PC-9 (cell line): ENCODE results near the gene GAD1. TPM values are rescaled to one million over a fixed set of nuclear protein-coding genes. Genes with fewer than 3 reads are reported as not detected.

ENCODE experiments used
- BruUV-seq: library from RNA; stranded (reverse); fragments of 400-500 nt; replicated peaks from 2 replicates; lab custom pipeline; 2021; lab: Mats Ljungman, UMichigan
- CTCF ChIA-PET: fragments of 300-600 bp; sonication (Branson Sonifier 250); formaldehyde crosslinking; loops from one replicate; lab custom pipeline; 2022; ENCODE audit warnings: antibody characterized with exemption; lab: Charles Lee
- POLR2A ChIA-PET: fragments of 300-600 bp; sonication (Branson Sonifier 250); formaldehyde crosslinking; loops from one replicate; lab custom pipeline; 2022; ENCODE audit warnings: antibody characterized with exemption; ENCODE audit not compliant: unreplicated experiment; lab: Charles Lee
- DNase-seq, 2 experiments: peaks; one replicate each; pipeline versions ENCODE4 v3.0.0 to v3.0.0-alpha.2; 2015 to 2022; ENCODE audit warnings: mixed read lengths in 1 of 2
- H2AFZ ChIP-seq: fragments of 200-600 bp; sonication (generic); 2 replicates; pipeline ENCODE4 v1.8.1; 2017; ENCODE audit warnings: antibody characterized with exemption
- H3F3A ChIP-seq: fragments of 200-600 bp; sonication (generic); 2 replicates; pipeline ENCODE4 v1.8.1; 2017; ENCODE audit warnings: antibody characterized with exemption, mild to moderate bottlenecking, low read depth; ENCODE audit not compliant: insufficient read depth
- H3K27ac ChIP-seq: fragments of 200-600 bp; sonication (generic); 2 replicates; pipeline ENCODE4 v1.6.1; 2016; ENCODE audit warnings: mixed run types
- H3K27me3 ChIP-seq: fragments of 200-600 bp; sonication (generic); 2 replicates; pipeline ENCODE4 v1.6.1; 2016; ENCODE audit warnings: low read depth, mixed run types; ENCODE audit not compliant: insufficient read depth
- H3K36me3 ChIP-seq: fragments of 200-600 bp; sonication (generic); 2 replicates; pipeline ENCODE4 v1.6.1; 2016; ENCODE audit warnings: low read depth, mixed run types
- H3K4me1 ChIP-seq: fragments of 200-600 bp; sonication (generic); replicated peaks from 2 replicates; pipeline ENCODE4 v1.6.1; 2016; ENCODE audit warnings: mixed run types; ENCODE audit not compliant: insufficient read depth
- H3K4me2 ChIP-seq: fragments of 200-600 bp; sonication (generic); 2 replicates; pipeline ENCODE4 v1.6.1; 2017; ENCODE audit warnings: mixed run types
- H3K4me3 ChIP-seq: fragments of 200-600 bp; sonication (generic); 2 replicates; pipeline ENCODE4 v1.6.1; 2016; ENCODE audit warnings: mixed run types
- H3K79me2 ChIP-seq: fragments of 200-600 bp; sonication (generic); 2 replicates; pipeline ENCODE4 v1.6.1; 2017; ENCODE audit warnings: low read depth, mixed run types
- H3K9me2 ChIP-seq: fragments of 200-600 bp; sonication (generic); 2 replicates; pipeline ENCODE4 v1.8.1; 2017; ENCODE audit warnings: mild to moderate bottlenecking; ENCODE audit not compliant: insufficient read depth
- H3K9me3 ChIP-seq: fragments of 200-600 bp; sonication (generic); 2 replicates; pipeline ENCODE4 v1.8.1; 2016; ENCODE audit warnings: low read depth; ENCODE audit not compliant: insufficient read depth
- H4K20me1 ChIP-seq: fragments of 200-600 bp; sonication (generic); 2 replicates; pipeline ENCODE4 v1.8.1; 2017; ENCODE audit not compliant: insufficient read depth
- EZH2 ChIP-seq: fragments of 200-600 bp; sonication (generic); IDR thresholded peaks from 2 replicates; pipeline ENCODE4 v1.8.0; 2017; ENCODE audit warnings: antibody characterized with exemption, low read depth
- intact Hi-C: fragments of 100-400 bp; cut with micrococcal nuclease; formaldehyde crosslinking; loops from one replicate; pipeline ENCODE4 v1.10.0; 2022; ENCODE audit not compliant: unreplicated experiment
- total RNA-seq: library from RNA; stranded (reverse); gene quantifications from 2 replicates; pipeline ENCODE4 v1.2.3, GENCODE V29; 2021
- TF ChIP-seq, protein P1 (sequence below): fragments of 200-600 bp; sonication (generic); conservative IDR thresholded peaks from 2 replicates; pipeline ENCODE4 v1.6.1; 2017; ENCODE audit warnings: mixed run types, antibody characterized with exemption, mild to moderate bottlenecking, moderate library complexity

The GAD1 gene
- total RNA-seq, 1 experiment from 2014 or later = 3.5 TPM

DNA sequence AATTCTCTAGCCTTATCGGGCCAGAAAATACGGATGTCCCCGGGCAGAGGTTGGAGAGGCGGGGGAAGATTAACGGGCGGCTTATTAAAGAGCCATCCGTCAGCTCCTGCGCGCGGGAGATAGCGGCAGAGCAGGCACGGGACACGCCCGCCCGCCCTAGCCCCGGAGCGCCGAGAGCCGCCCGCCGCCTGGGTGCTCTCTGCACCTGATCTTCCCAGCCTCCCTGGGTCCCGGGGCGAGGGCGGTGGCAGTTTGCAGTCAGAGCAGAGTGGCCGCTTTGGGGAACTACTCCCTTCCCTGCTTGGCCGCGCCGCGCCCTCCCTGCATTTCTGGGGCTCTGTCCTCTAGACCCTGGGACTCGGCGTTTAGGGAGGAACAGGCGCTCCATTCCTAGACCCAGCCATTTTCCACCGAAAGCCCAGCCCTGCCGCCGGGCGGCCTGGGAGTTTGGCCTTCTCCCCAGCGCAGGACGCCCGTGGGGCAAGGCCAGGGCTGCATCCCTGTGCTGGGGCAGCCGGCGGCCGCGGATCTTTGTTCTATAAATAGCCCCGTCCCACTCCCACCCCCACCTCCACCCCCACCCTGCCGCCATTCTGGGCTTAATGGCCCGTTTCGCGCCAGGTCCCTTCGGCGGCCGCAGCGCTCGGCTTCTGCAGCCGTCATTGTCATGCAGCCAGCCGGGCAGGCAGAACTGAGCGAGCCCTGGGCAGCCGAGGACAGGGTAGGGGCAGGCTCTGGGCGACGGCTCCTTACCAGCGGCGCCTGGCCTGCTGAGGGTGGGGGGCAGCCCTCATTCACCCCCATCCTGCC lies 6.6 kb downstream of the GAD1 start:
- TF ChIP-seq EZH2 = no peak
- TF ChIP-seq, protein P1, sequence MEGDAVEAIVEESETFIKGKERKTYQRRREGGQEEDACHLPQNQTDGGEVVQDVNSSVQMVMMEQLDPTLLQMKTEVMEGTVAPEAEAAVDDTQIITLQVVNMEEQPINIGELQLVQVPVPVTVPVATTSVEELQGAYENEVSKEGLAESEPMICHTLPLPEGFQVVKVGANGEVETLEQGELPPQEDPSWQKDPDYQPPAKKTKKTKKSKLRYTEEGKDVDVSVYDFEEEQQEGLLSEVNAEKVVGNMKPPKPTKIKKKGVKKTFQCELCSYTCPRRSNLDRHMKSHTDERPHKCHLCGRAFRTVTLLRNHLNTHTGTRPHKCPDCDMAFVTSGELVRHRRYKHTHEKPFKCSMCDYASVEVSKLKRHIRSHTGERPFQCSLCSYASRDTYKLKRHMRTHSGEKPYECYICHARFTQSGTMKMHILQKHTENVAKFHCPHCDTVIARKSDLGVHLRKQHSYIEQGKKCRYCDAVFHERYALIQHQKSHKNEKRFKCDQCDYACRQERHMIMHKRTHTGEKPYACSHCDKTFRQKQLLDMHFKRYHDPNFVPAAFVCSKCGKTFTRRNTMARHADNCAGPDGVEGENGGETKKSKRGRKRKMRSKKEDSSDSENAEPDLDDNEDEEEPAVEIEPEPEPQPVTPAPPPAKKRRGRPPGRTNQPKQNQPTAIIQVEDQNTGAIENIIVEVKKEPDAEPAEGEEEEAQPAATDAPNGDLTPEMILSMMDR = no peak
- no peak overlapping the region for H2AFZ ChIP-seq
- no peak overlapping the region for H3K27ac ChIP-seq
- CTCF ChIA-PET = no interaction called here
- no peaks in the 10 kb centered on the region for H3K4me1 ChIP-seq
- H3F3A ChIP-seq = no peaks in the 10 kb centered on the region
- no TSS peak for BruUV-seq
- no peaks in the 10 kb centered on the region for H3K27me3 ChIP-seq
- DNase-seq = no peak
- no peaks in the 10 kb centered on the region for H3K9me2 ChIP-seq
- no peaks in the 10 kb centered on the region for H3K79me2 ChIP-seq
- intact Hi-C loops = no loop called here
- H3K4me2 ChIP-seq = no peak overlapping the region
- H3K4me3 ChIP-seq = no peak overlapping the region
- H3K9me3 ChIP-seq = no peaks in the 10 kb centered on the region
- POLR2A ChIA-PET = no interaction called here
- no peaks in the 10 kb centered on the region for H4K20me1 ChIP-seq
- H3K36me3 ChIP-seq = no peaks in the 10 kb centered on the region

GRCh38 chr2:170823898-170824215 lies 7.2 kb downstream of the GAD1 start:
- intact Hi-C loops = no loop called here
- ChIA-PET CTCF (no interaction called here), POLR2A (no interaction called here)
- BruUV-seq = no TSS peak
- no peaks in the 10 kb centered on the region for H3K9me3 ChIP-seq
- H3K4me2 ChIP-seq = no peak overlapping the region
- H3K9me2 ChIP-seq = no peaks in the 10 kb centered on the region
- no peak overlapping the region for H3K27ac ChIP-seq
- TF ChIP-seq EZH2 = no peak
- TF ChIP-seq, protein P1 = no peak
- no peaks in the 10 kb centered on the region for H3K36me3 ChIP-seq
- no peaks in the 10 kb centered on the region for H3K27me3 ChIP-seq
- H4K20me1 ChIP-seq = no peaks in the 10 kb centered on the region
- no peak overlapping the region for H3K4me3 ChIP-seq
- H3F3A ChIP-seq = no peaks in the 10 kb centered on the region
- no peaks in the 10 kb centered on the region for H3K4me1 ChIP-seq
- no peak overlapping the region for H2AFZ ChIP-seq
- no peaks in the 10 kb centered on the region for H3K79me2 ChIP-seq
- no peak for DNase-seq

- no TSS peak for BruUV-seq
- intact Hi-C loops = no loop called here
- no peak overlapping the region for H3K4me3 ChIP-seq
- no peaks in the 10 kb centered on the region for H3K4me1 ChIP-seq
- no peaks in the 10 kb centered on the region for H3K79me2 ChIP-seq
- H4K20me1 ChIP-seq = no peaks in the 10 kb centered on the region
- TF ChIP-seq EZH2 = no peak
- TF ChIP-seq, protein P1 = no peak
- H3K36me3 ChIP-seq = no peaks in the 10 kb centered on the region
- H3F3A ChIP-seq = no peaks in the 10 kb centered on the region
- no peak overlapping the region for H2AFZ ChIP-seq
- 0 out of 2 replicates have a peak, but pooled peaks cover under 1% of the 10 kb centered on the region for H3K27me3 ChIP-seq
- H3K9me3 ChIP-seq = no peaks in the 10 kb centered on the region
- no peak overlapping the region for H3K27ac ChIP-seq
- CTCF ChIA-PET = no interaction called here
- no peak for DNase-seq
- H3K9me2 ChIP-seq = no peaks in the 10 kb centered on the region
- H3K4me2 ChIP-seq = no peak overlapping the region
- POLR2A ChIA-PET = no interaction called here
Measured at GRCh38 chr2:170824526-170825015, 7.9 kb downstream of the GAD1 start.
